ENCODE results near the gene C1QL1. TPM values are rescaled to one million over a fixed set of nuclear protein-coding genes. Genes with fewer than 3 reads are reported as not detected.

The C1QL1 gene
- total and polyA plus RNA-seq, 2 donors (not counting 3 experiments of a cell fraction or from before 2014, with no cell fraction given) = 0.35 to 0.72 TPM

- ChIA-PET POLR2A (no interaction called here), CTCF (interaction anchor here (1.0 to 9.4 kb wide), 3 partner anchors 12 to 109 kb away, joined by 3 to 94 read pairs (median 28); partner anchors contain the start of gene EFTUD2)
- no peaks in the 10 kb centered on the region for H4K20me1 ChIP-seq (replicated peaks; ENCODE audit: control insufficient read depth, extremely low read depth, insufficient read depth, low read length)
- intact Hi-C loops (cut with micrococcal nuclease) = no loop called here
- no peaks in the 10 kb centered on the region for H3K9me1 ChIP-seq (replicated peaks; ENCODE audit: control insufficient read depth, extremely low read depth, insufficient read depth, low read length)
- no peaks in the 10 kb centered on the region for H3K27me3 ChIP-seq (ENCODE audit: control insufficient read depth in 2 of 2, insufficient read depth in 2 of 2, low read length in 2 of 2)
- DNase-seq (ENCODE audit: low read depth, low spot score) (no peak), FAIRE-seq (no peak)
- dilution Hi-C loops (cut with MboI; ENCODE audit: extremely low pct_ligation_motif_present, low sequenced_read_pairs) = no loop called here
- H3K4me1 ChIP-seq (ENCODE audit: control insufficient read depth, extremely low read depth, insufficient read depth, low read length) = peaks cover 12% of the 10 kb centered on the region
- H3K36me3 ChIP-seq (ENCODE audit: control insufficient read depth in 2 of 2, extremely low read depth in 1 of 2, insufficient read depth in 2 of 2, low read length in 2 of 2) = no peaks in the 10 kb centered on the region
- peak overlapping the region; percentile 14 for H2AFZ ChIP-seq (ENCODE audit: low read depth, low read length)
- no TSS peak for BruUV-seq (replicated peaks)
- no peak for TF ChIP-seq MYC (IDR thresholded peaks at IDR 0.05; ENCODE audit: low read depth, low read length)
- TF ChIP-seq POLR2A (IDR thresholded peaks at IDR 0.05; ENCODE audit: low read depth, low read length) = no peak
- TF ChIP-seq POLR2AphosphoS5 (IDR thresholded peaks at IDR 0.05; ENCODE audit: insufficient read depth, low read depth, low read length) = no peak
- no peak for TF ChIP-seq GATA2 (IDR thresholded peaks at IDR 0.05; ENCODE audit: insufficient read depth, insufficient read length, low read depth, low read length)
- no peak for TF ChIP-seq JUN (IDR thresholded peaks at IDR 0.05; ENCODE audit: borderline replicate concordance, insufficient read depth, insufficient read length, low read depth)
- TF ChIP-seq, protein P1, sequence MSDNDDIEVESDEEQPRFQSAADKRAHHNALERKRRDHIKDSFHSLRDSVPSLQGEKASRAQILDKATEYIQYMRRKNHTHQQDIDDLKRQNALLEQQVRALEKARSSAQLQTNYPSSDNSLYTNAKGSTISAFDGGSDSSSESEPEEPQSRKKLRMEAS (IDR thresholded peaks at IDR 0.05; ENCODE audit: insufficient read depth, insufficient read length) = no peak
- no peak for TF ChIP-seq EZH2 (IDR thresholded peaks at IDR 0.05; ENCODE audit: borderline replicate concordance, low read depth, low read length, severe bottlenecking)
- no peak for TF ChIP-seq CTCF (IDR thresholded peaks at IDR 0.05; ENCODE audit: extremely low read depth in 1 of 2, insufficient read depth in 1 of 2, low read depth in 1 of 2, low read length in 2 of 2)
- no peak for TF ChIP-seq FOS (IDR thresholded peaks at IDR 0.05; ENCODE audit: borderline replicate concordance, insufficient read depth, low read length)
- H3K4me3 ChIP-seq (replicated peaks in 1 of 3; ENCODE audit: insufficient read depth in 1 of 3, low read depth in 1 of 3, low read length in 3 of 3) = no peak overlapping the region
- no peak overlapping the region for H3K9ac ChIP-seq (replicated peaks; ENCODE audit: extremely low read depth, insufficient read depth, low read length)
- no peaks in the 10 kb centered on the region for H3K79me2 ChIP-seq (ENCODE audit: control insufficient read depth, insufficient read depth, low read length)
- no peak overlapping the region for H3K27ac ChIP-seq (ENCODE audit: insufficient read depth, low read depth, low read length)
- H3K4me2 ChIP-seq (ENCODE audit: insufficient read depth, low read length) = no peak overlapping the region
- no peaks in the 10 kb centered on the region for H3K9me3 ChIP-seq (replicated peaks; ENCODE audit: control insufficient read depth, insufficient read depth, low read length)
Observed at GRCh38 chr17:44912763-44913544, 55.1 kb downstream of the C1QL1 start.
